AG09309 (cell line): ENCODE data around the gene SULF2.

Experiments used
- DNase-seq: peaks from one replicate; pipeline ENCODE4 v3.0.0-alpha.2; 2010; ENCODE audit warnings: low read depth
- H3K4me3 ChIP-seq: 2 replicates; pipeline ENCODE4 v1.5.1; 2011; ENCODE audit warnings: mild to moderate bottlenecking, low read depth, low read length, moderate library complexity; ENCODE audit not compliant: control insufficient read depth
- TF ChIP-seq, protein P1 (sequence below): IDR thresholded peaks from 2 replicates; pipeline ENCODE4 v1.5.1; 2011; ENCODE audit warnings: mild to moderate bottlenecking, low read depth, low read length, inconsistent platforms; ENCODE audit not compliant: insufficient read depth, control insufficient read depth; ENCODE audit errors: missing control alignments

Gene SULF2

DNA sequence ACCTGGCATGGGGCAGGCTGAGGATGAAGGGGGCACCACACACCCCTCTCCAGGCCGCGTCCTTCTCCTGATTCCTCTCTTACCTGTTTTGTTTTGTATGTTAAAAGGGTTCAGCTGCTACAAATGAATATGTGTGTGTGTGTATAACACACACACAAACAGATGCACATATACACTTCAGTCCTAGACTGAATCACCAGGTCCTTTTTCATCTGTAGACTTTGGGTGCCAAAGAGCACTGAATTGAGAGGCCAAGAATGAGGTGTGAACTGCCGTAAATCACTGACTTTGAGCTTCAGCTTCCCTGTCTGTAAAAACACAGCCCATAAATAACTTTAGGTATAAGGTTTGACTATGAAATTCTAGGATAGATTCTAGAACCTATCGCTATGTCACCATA, 40.5 kb downstream of the SULF2 start:
- no peak overlapping the region for H3K4me3 ChIP-seq
- TF ChIP-seq, protein P1, sequence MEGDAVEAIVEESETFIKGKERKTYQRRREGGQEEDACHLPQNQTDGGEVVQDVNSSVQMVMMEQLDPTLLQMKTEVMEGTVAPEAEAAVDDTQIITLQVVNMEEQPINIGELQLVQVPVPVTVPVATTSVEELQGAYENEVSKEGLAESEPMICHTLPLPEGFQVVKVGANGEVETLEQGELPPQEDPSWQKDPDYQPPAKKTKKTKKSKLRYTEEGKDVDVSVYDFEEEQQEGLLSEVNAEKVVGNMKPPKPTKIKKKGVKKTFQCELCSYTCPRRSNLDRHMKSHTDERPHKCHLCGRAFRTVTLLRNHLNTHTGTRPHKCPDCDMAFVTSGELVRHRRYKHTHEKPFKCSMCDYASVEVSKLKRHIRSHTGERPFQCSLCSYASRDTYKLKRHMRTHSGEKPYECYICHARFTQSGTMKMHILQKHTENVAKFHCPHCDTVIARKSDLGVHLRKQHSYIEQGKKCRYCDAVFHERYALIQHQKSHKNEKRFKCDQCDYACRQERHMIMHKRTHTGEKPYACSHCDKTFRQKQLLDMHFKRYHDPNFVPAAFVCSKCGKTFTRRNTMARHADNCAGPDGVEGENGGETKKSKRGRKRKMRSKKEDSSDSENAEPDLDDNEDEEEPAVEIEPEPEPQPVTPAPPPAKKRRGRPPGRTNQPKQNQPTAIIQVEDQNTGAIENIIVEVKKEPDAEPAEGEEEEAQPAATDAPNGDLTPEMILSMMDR: no peak
- no peak for DNase-seq

DNA sequence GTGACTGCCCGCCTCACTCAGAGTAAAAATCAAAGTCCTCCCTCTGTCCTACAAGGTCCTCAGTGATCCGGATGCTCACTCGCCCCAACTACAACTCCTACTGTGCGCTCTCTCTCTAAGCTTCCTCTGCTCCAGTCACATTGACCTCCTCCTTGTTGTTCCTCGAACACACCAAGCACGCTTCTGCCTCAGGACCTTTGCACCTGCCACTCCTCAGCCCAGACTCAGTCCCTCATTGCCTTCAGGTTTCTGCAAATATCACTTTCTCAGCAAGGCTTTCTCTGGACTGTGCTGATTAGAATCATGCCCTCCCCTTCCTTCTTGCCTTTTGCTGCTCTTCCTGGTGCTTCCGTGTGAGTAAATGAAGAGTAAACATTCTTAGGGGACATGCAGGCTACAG, 41.6 kb downstream of the SULF2 start:
- no peak for DNase-seq
- TF ChIP-seq, protein P1: no peak
- no peak overlapping the region for H3K4me3 ChIP-seq

DNA sequence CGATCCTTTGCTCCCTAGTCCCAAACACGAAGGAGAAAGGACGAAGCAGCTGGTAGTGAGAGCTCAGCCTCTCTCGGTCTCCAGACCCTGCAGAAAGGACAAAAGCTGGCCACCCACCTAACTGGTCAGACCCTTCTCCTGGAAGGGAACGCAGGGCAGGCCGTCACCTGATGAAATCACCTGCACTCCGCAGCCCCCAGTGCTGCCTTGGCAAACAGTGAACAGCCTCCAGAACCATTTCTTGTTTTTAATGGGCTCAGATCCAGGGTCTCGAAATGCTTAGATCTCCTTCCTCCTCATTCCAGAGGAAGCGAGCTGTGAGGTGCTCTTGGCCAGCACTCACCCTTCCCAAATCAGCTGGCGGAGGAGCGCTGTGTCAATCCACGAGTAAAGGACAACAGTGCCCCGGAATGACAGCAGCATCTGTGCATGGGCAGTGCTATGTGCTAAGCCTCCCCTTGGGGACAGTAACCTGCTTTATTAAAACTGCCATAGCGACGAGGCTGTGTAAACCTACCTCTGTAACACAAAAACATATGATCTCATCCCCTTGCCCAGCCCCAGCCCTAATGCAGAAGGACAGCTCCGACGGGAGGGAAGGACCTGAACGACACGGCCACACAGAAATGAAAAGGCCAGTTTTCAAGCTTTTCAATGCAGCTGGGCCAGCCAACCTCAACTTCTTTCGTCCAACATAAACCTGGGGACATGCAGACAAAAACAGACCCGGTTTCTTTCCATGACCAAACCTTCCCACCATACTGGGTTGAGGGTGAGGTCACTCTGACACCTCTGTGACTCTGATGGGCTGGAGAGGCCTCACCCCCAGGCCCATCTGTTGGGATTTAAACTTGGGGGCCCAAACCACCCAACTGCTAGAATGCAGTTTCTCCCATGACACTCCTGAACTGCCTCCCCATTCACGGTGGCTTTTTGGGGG, 43.3 kb downstream of the SULF2 start:
- TF ChIP-seq, protein P1: no peak
- H3K4me3 ChIP-seq: no peak overlapping the region
- no peak for DNase-seq

DNA sequence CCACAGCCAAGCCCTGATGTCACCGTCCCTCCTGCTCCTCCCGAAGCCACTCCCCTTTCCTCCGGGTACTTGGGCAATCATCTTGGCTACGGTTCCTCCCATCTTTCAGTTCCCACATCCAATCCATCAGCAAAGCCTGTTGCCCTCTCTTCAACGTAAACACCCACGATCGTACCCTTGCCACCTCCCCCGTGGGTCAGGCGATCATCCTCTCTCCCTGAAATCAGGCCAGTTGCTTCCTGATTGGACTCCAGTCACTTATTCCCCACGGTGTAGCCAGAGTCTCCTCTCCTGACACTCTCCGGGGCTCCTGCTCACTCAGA, 44.5 kb downstream of the SULF2 start:
- DNase-seq: no peak
- H3K4me3 ChIP-seq: no peak overlapping the region
- TF ChIP-seq, protein P1: no peak

DNA sequence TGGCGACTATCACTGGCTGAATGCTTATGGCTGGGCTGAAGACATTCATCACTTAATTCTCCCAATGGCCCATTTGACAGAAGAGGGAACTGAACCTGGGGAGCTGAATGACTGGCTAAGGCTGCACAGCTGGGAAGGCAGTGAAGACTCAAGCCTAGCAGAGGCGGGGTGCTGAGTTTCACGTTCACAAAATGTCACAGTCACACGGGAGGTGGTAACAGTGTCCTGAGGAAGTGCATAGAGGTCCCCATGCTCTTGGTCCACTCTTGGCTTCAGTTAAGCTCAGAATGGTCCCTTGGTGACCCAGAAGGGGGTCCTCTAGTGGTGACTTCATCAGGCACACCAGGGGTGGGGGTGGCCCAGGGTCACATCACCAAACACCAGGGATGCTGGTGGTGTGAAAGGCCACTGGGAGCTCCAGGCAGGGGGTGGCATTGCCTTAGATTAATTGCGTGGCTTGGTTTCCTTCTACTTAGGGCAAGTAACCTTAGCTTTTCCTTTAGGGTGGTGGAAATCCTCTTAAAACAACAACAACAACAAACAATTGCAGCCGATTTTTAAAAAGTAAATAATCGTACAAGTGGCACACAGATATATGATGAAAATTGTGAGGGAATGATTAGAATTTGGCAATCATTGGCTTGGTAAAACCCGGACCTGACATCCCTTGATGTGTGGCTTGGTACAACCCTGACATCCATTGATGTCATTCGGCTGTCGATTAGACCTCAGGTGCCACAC, 45.0 kb downstream of the SULF2 start:
- DNase-seq: no peak
- TF ChIP-seq, protein P1: no peak
- H3K4me3 ChIP-seq: no peak overlapping the region

DNA sequence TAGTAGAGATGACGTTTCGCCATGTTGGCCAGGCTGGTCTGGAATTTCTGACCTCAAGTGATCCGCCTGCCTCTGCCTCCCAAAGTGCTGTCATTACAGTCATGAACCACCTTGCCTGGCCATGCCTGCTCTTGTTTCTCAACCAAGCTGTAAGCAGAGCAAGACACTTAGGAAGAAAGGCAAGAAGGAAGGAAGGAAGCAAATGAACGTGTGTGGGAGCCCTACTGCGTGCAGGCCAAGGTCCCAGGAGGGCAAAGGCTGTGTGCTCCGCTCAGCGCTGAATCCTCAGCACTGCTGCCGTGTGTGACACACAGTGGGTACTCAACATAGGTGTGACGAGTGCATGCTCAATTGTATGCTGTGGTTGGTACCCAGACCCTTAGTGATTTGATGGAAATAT, 47.4 kb downstream of the SULF2 start:
- H3K4me3 ChIP-seq: no peak overlapping the region
- no peak for DNase-seq
- TF ChIP-seq, protein P1: no peak
